ENCODE measurements around the gene PDE4B. TPM values are rescaled to one million over a fixed set of nuclear protein-coding genes. Genes with fewer than 3 reads are reported as not detected.
A peak's percentile ranks its signal among the peaks of the same experiment; 100 is the strongest.

PDE4B gene
- total RNA-seq, 4 donors from 2014 or later = 5.2 to 16.6 (median 9.6) TPM

DNA sequence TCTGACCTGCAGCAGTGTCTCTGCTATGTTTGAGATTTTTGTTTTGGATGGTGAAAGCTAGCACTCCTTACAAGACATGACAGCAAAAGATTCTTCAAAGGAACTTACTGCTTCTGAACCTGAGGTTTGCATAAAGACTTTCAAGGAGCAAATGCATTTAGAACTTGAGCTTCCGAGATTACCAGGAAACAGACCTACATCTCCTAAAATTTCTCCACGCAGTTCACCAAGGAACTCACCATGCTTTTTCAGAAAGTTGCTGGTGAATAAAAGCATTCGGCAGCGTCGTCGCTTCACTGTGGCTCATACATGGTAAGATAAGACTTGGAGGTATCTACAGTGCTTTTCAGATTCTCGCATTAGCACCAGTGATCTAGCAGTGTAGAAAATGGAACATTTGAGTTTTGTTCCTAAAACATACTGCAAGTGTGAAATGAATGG, 200.2 kb downstream of the PDE4B start:
- Histone ChIP-seq H3K4me1 (no peaks in the 10 kb centered on the region), H3K9me3 (no peaks in the 10 kb centered on the region), H3K4me3 (peak overlapping the region in 1 of 4 donors; percentile 1), H3K27me3 (no peaks in the 10 kb centered on the region), H3K27ac (no peak overlapping the region), H3K36me3 (no peaks in the 10 kb centered on the region)
- TF ChIP-seq, protein P1, sequence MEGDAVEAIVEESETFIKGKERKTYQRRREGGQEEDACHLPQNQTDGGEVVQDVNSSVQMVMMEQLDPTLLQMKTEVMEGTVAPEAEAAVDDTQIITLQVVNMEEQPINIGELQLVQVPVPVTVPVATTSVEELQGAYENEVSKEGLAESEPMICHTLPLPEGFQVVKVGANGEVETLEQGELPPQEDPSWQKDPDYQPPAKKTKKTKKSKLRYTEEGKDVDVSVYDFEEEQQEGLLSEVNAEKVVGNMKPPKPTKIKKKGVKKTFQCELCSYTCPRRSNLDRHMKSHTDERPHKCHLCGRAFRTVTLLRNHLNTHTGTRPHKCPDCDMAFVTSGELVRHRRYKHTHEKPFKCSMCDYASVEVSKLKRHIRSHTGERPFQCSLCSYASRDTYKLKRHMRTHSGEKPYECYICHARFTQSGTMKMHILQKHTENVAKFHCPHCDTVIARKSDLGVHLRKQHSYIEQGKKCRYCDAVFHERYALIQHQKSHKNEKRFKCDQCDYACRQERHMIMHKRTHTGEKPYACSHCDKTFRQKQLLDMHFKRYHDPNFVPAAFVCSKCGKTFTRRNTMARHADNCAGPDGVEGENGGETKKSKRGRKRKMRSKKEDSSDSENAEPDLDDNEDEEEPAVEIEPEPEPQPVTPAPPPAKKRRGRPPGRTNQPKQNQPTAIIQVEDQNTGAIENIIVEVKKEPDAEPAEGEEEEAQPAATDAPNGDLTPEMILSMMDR (IDR thresholded peaks at IDR 0.05) = no peak
- TF ChIP-seq EP300 (IDR thresholded peaks at IDR 0.05) (no peak), POLR2A (IDR thresholded peaks at IDR 0.05) (no peak)
- no peak for DNase-seq (ENCODE audit: low spot score in 2 of 2)
- WGBS, 2 donors = 55 to 71% methylated on average over 7 of the region's 7 CpGs

DNA sequence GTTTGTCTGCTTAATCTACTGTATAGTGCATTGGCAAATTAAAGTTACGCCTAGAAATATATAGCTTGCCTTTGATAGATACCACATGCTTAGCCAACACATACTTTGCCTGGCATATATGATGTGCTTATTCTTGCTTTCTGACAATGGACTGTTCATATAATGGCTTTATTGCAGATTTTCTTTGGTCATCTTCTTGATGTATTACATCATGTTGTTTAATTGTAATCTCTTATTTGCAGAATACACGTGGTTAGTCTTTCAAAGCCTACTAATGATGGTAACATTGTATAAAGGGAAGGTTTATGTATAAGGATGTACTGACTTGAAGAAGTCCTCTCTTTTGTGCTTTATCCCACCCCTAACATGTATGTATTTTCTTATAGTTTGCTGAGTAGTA, 201.5 kb downstream of the PDE4B start:
- Histone ChIP-seq H3K9me3 (no peaks in the 10 kb centered on the region), H3K27me3 (no peaks in the 10 kb centered on the region), H3K4me1 (no peaks in the 10 kb centered on the region), H3K4me3 (no peak overlapping the region), H3K27ac (no peak overlapping the region), H3K36me3 (no peaks in the 10 kb centered on the region)
- no peak for TF ChIP-seq EP300 (IDR thresholded peaks at IDR 0.05)
- no peak for TF ChIP-seq POLR2A (IDR thresholded peaks at IDR 0.05)
- TF ChIP-seq, protein P1 (IDR thresholded peaks at IDR 0.05) = no peak
- 61 to 62% methylated on average over 2 of the region's 2 CpGs for WGBS, 2 donors
- no peak for DNase-seq (ENCODE audit: low spot score in 2 of 2)

DNA sequence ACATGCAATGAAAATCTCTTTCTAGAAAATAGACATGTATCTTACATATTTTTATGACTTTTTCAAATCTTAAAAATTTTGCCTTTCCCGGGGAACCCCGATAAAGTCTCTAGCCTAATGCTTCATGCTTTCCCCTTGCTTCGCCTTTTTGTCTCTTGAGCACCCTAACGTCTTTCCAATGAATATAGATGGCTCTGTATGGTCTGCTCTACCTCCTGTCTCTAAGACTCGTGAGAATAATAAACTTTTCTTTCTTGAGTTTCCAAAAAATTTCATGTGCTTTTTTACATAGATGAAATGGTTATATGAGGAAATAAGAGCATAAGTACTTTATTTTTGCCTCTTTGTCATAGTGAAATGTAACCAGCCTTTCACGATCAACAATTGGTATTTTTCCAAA, 202.6 kb downstream of the PDE4B start:
- no peaks in the 10 kb centered on the region for H3K4me1 ChIP-seq
- TF ChIP-seq, protein P1 (IDR thresholded peaks at IDR 0.05) = no peak
- TF ChIP-seq EP300 (IDR thresholded peaks at IDR 0.05) (no peak), POLR2A (IDR thresholded peaks at IDR 0.05) (no peak)
- no peak for DNase-seq (ENCODE audit: low spot score in 2 of 2)
- no peaks in the 10 kb centered on the region for H3K27me3 ChIP-seq
- H3K4me3 ChIP-seq = no peak overlapping the region
- 33 to 36% methylated on average over 6 of the region's 6 CpGs for WGBS, 2 donors
- no peaks in the 10 kb centered on the region for H3K9me3 ChIP-seq
- H3K36me3 ChIP-seq = no peaks in the 10 kb centered on the region
- no peak overlapping the region for H3K27ac ChIP-seq

DNA sequence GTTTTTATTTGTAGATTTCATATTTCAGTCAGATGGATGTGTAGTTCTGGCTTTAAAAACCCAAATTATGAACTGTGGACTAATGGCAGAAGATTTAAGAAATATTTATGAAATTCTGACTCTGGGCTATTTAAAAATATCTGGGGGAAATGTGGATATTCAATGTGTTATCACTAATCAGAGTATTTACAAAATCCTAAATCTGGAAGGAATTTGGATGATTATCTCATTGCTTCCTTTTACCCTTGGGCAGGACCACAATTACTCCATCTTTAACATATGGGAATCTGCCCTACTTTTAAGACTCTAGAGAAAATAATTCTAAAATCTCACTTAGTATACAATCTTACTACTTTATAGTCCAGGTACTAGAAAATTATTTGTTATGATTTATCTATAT, 203.2 kb downstream of the PDE4B start:
- Histone ChIP-seq H3K9me3 (no peaks in the 10 kb centered on the region), H3K4me3 (no peak overlapping the region), H3K36me3 (no peaks in the 10 kb centered on the region), H3K27me3 (no peaks in the 10 kb centered on the region), H3K4me1 (no peaks in the 10 kb centered on the region), H3K27ac (no peak overlapping the region)
- TF ChIP-seq EP300 (IDR thresholded peaks at IDR 0.05) (no peak), POLR2A (IDR thresholded peaks at IDR 0.05) (no peak)
- TF ChIP-seq, protein P1 (IDR thresholded peaks at IDR 0.05) = no peak
- no peak for DNase-seq (ENCODE audit: low spot score in 2 of 2)

DNA sequence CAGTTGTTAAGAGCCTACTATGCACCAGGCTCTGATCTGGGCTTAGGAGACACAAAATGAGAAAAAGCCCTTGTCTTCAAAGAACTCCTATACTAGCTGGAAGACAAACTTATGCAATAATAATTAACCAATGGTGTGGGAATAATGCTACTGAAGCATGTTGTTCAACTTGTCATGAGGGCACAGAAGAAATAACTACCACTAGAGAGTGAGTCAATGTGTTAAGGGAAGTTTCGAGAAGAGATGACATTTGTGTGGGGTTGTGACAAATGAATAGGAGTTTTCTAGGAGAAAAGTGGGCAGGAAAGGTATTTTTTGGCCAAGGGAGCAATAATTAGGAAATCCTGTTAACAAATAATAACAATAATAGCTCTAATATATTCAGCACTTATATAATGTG, 205.0 kb downstream of the PDE4B start:
- no peak overlapping the region for H3K4me3 ChIP-seq
- no peaks in the 10 kb centered on the region for H3K27me3 ChIP-seq
- no peaks in the 10 kb centered on the region for H3K4me1 ChIP-seq
- H3K36me3 ChIP-seq = no peaks in the 10 kb centered on the region
- no peak for TF ChIP-seq EP300 (IDR thresholded peaks at IDR 0.05)
- TF ChIP-seq, protein P1 (IDR thresholded peaks at IDR 0.05) = no peak
- no peak for TF ChIP-seq POLR2A (IDR thresholded peaks at IDR 0.05)
- H3K27ac ChIP-seq = no peak overlapping the region
- no peak for DNase-seq (ENCODE audit: low spot score in 2 of 2)
- WGBS, 2 donors = 96 to 97% methylated on average over 1 of the region's 1 CpG
- H3K9me3 ChIP-seq = no peaks in the 10 kb centered on the region
